K562 (cell line): Measurements from ENCODE around the gene ENG. TPM values are rescaled to one million over a fixed set of nuclear protein-coding genes. Genes with fewer than 3 reads are reported as not detected.

Experiments
- BACH1 ChIP-seq: fragments of 200-800 bp; sonication (Bioruptor generic); IDR thresholded peaks from 2 replicates; pipeline ENCODE4 v1.6.1; 2016; ENCODE audit warnings: missing genetic modification characterization, missing compliant biosample characterization
- CCAR2 ChIP-seq: fragments of 200-400 bp; formaldehyde crosslinking; IDR thresholded peaks from 2 replicates; pipeline ENCODE4 v1.6.1; 2017; ENCODE audit warnings: mild to moderate bottlenecking, low read depth, low read length
- CTBP1 ChIP-seq: fragments of 450-650 bp; IDR thresholded peaks from 2 replicates; pipeline ENCODE4 v1.6.1; 2016; ENCODE audit warnings: borderline replicate concordance
- FOXA3 ChIP-seq, 2 experiments: fragments of 450-650 bp in 1 of 2; sonication (generic) in 1 of 2; formaldehyde crosslinking; IDR thresholded peaks in 1 of 2; conservative IDR thresholded peaks in 1 of 2; 2 replicates each; pipeline versions ENCODE4 v1.4.0 to v1.8.0; 2020 to 2022; ENCODE audit warnings: mild to moderate bottlenecking in 2 of 2, missing genetic modification reagents in 1 of 2
- FOXJ2 ChIP-seq: fragments of 200-800 bp; sonication (Bioruptor generic); IDR thresholded peaks from 2 replicates; pipeline ENCODE4 v1.6.1; 2016; ENCODE audit warnings: missing genetic modification characterization, missing compliant biosample characterization
- GTF2E2 ChIP-seq: fragments of 200-800 bp; sonication (Bioruptor generic); IDR thresholded peaks from 2 replicates; pipeline ENCODE4 v1.6.1; 2016; ENCODE audit warnings: missing genetic modification characterization, missing compliant biosample characterization
- HCFC1 ChIP-seq: IDR thresholded peaks from 2 replicates; pipeline ENCODE4 v1.6.1; 2012; ENCODE audit warnings: low read depth, low read length, improper control_type of control experiment
- HEY1 ChIP-seq: fragments of 250-450 bp; sonication (Bioruptor Pico); IDR thresholded peaks from 2 replicates; pipeline ENCODE4 v1.5.0; 2020; ENCODE audit warnings: mild to moderate bottlenecking, moderate library complexity, borderline replicate concordance
- HNRNPL ChIP-seq: fragments of 200-400 bp; formaldehyde crosslinking; IDR thresholded peaks from 2 replicates; pipeline ENCODE4 v1.6.1; 2017; ENCODE audit warnings: low read depth, mild to moderate bottlenecking, low read length
- MCM2 ChIP-seq: fragments of 450-650 bp; IDR thresholded peaks from 2 replicates; pipeline ENCODE4 v1.6.1; 2017; ENCODE audit warnings: low read depth, mild to moderate bottlenecking
- NCOA2 ChIP-seq, 2 experiments: fragments of 450-650 bp; IDR thresholded peaks; 2 replicates each; pipeline ENCODE4 v1.6.1; 2018; ENCODE audit warnings: mild to moderate bottlenecking in 2 of 2, moderate library complexity in 1 of 2; ENCODE audit not compliant: partially characterized antibody in 2 of 2
- PHF20 ChIP-seq: fragments of 450-650 bp; IDR thresholded peaks from 2 replicates; pipeline ENCODE4 v1.6.1; 2018; ENCODE audit not compliant: partially characterized antibody
- PML ChIP-seq: IDR thresholded peaks from 2 replicates; pipeline ENCODE4 v1.6.1; 2012; ENCODE audit warnings: low read length, inconsistent platforms
- PTRF ChIP-seq: fragments of 450-650 bp; IDR thresholded peaks from 2 replicates; pipeline ENCODE4 v1.6.1; 2016; ENCODE audit warnings: mild to moderate bottlenecking, missing genetic modification characterization, missing compliant biosample characterization
- PYGO2 ChIP-seq: fragments of 450-650 bp; IDR thresholded peaks from 2 replicates; pipeline ENCODE4 v1.6.1; 2016; ENCODE audit warnings: mild to moderate bottlenecking, missing genetic modification characterization, moderate library complexity, missing compliant biosample characterization
- SMARCA4 ChIP-seq: fragments of 450-650 bp; IDR thresholded peaks from 2 replicates; pipeline ENCODE4 v1.6.1; 2016
- STAT5A ChIP-seq: IDR thresholded peaks from 2 replicates; pipeline ENCODE4 v1.6.1; 2012; ENCODE audit warnings: low read length, inconsistent platforms, borderline replicate concordance
- TAL1 ChIP-seq: fragments of 450-650 bp; IDR thresholded peaks from 2 replicates; pipeline ENCODE4 v1.6.1; 2016; ENCODE audit warnings: mild to moderate bottlenecking
- ZKSCAN3 ChIP-seq: fragments of 250-450 bp; sonication (Bioruptor Pico); IDR thresholded peaks from 2 replicates; pipeline ENCODE4 v1.4.0; 2020
- ZNF384 ChIP-seq: IDR thresholded peaks from 2 replicates; pipeline ENCODE4 v1.6.1; 2012; ENCODE audit warnings: low read depth, low read length, improper control_type of control experiment
- ZZZ3 ChIP-seq: fragments of 450-650 bp; IDR thresholded peaks from 2 replicates; pipeline ENCODE4 v1.6.1; 2016; ENCODE audit warnings: antibody characterized with exemption, mild to moderate bottlenecking, moderate library complexity
- polyA plus RNA-seq, 8 experiments: library from polyadenylated mRNA; depleted of rRNA in 4 of 8; stranded (reverse) in 5 of 8; unstranded in 3 of 8; fragments of >200 nt; fragmentation: Nextera tagmentation in 2 of 8; fragmentation: Illumina TruSeq in 1 of 8; extraction: Ambion mirVana in 2 of 8; extraction: Trizol in 1 of 8; gene quantifications; 2 replicates each; pipeline versions ENCODE4 v1.2.1 to v1.2.3, GENCODE V29; 2011 to 2014; ENCODE audit warnings: inconsistent platforms in 1 of 8, missing spikeins in 1 of 8
- total RNA-seq, 7 experiments: library from RNA; depleted of rRNA in 6 of 7; stranded (reverse); fragments of >200 nt in 6 of 7; fragmentation: Illumina TruSeq in 2 of 7; extraction: Trizol in 2 of 7; gene quantifications; 2 replicates each; pipeline versions ENCODE4 v1.2.1 to v1.2.3, GENCODE V29; 2011 to 2021; ENCODE audit warnings: low replicate concordance in 1 of 7
- TF ChIP-seq, protein P1 (sequence below): fragments of 450-650 bp; formaldehyde crosslinking; IDR thresholded peaks from 2 replicates; pipeline ENCODE4 v1.4.0; 2022; ENCODE audit warnings: missing genetic modification characterization
- TF ChIP-seq, protein P2 (sequence below): fragments of 250-450 bp; sonication (Bioruptor Pico); IDR thresholded peaks from 2 replicates; pipeline ENCODE4 v1.6.1; 2021; ENCODE audit warnings: mild to moderate bottlenecking

ENG gene
- total and polyA plus RNA-seq, 9 of the 15 experiments (the other 6 are each of a cell fraction or from before 2014, with no cell fraction given): 0.04 to 0.40 (median 0.14) TPM; not detected in 1

DNA sequence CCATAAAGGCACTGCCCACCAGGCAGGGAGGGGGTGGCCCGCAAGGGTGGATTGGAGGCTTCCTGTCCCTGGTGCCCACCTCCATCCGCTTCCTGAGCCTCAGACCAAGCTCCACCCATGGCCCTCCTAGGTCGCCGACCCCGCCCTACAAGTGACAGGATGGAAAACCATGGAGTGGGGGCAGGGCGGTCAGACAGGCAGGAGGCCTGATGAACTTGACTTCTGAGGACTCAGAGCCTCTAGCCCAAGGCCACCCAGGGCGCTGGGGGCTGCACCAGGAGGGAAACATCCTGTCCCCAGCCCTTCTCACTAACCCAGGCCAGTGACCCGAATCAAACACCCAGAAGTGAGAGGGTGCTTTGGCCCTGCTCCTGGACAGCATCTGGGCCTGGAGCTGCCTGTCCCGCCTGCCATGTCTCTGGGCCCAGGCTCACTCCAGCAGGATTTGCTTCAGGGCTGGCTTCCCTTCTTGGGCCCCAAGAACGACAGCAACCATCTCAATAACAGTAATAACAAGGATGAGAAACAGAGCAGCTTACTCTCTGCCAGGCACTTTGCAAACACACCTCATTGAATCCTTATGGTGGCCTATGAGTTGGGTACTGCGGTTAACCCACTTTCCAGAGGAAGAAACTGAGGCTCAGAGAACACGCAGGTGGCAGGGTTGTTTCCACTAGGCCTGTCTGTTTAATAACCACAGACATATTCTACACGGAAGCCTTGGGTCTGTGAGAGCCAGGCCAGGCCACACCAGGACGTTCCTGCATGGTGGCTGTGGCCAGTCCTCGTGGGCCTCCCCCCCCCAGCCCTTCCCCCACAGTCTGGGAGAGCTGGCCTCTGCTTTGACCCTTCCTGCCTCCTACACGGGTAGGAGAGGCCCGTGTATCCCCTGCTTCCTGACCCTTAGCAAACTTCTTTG, 49.4 kb upstream of the ENG start (continued):
- TF ChIP-seq STAT5A (no peak), HNRNPL (no peak), FOXA3 (CRISPR knock-in tag; conservative IDR thresholded peaks at IDR 0.05 in 1 of 2, IDR thresholded peaks at IDR 0.05 in 1 of 2) (no peak; a peak in 1 of 4 replicates), TAL1 (no peak), HCFC1 (no peak), ZKSCAN3 (no peak), PML (no peak; the same call in 1 of the 2 replicates), PHF20 (no peak), MCM2 (no peak), HEY1 (CRISPR knock-in tag) (no peak), PTRF (tag) (no peak), SMARCA4 (peak; percentile 36; the same call in 1 of the 2 replicates), NCOA2 (IDR thresholded peaks at IDR 0.05; ENCODE audit: partially characterized antibody in 2 of 2) (no peak), CTBP1 (peak; percentile 82), GTF2E2 (no peak), BACH1 (tag) (no peak), ZZZ3 (no peak), PYGO2 (tag) (no peak), FOXJ2 (tag) (no peak), ZNF384 (no peak), CCAR2 (no peak)
- TF ChIP-seq, protein P1, sequence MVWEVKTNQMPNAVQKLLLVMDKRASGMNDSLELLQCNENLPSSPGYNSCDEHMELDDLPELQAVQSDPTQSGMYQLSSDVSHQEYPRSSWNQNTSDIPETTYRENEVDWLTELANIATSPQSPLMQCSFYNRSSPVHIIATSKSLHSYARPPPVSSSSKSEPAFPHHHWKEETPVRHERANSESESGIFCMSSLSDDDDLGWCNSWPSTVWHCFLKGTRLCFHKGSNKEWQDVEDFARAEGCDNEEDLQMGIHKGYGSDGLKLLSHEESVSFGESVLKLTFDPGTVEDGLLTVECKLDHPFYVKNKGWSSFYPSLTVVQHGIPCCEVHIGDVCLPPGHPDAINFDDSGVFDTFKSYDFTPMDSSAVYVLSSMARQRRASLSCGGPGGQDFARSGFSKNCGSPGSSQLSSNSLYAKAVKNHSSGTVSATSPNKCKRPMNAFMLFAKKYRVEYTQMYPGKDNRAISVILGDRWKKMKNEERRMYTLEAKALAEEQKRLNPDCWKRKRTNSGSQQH: no peak
- TF ChIP-seq, protein P2, sequence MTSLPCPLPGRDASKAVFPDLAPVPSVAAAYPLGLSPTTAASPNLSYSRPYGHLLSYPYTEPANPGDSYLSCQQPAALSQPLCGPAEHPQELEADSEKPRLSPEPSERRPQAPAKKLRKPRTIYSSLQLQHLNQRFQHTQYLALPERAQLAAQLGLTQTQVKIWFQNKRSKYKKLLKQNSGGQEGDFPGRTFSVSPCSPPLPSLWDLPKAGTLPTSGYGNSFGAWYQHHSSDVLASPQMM (CRISPR knock-in tag): no peak
